Middle frontal gyrus (tissue), 1 donor: ENCODE results near the gene GAGE12J.
"Not testable (repeated sequence)": the region's sequence is repeated elsewhere in the genome, so short reads cannot be mapped to it uniquely, and the experiment has no call there.

Experiments
- DNase-seq: peaks from one replicate; pipeline ENCODE4 v3.0.0-alpha.2; 2015; ENCODE audit warnings: low spot score; ENCODE audit errors: extremely low spot score

The GAGE12J gene

GRCh38 chrX:49321737-49322136 lies at the start of gene GAGE12J:
Gene GAGE12J, plus strand, starts transcription at chrX:49322037. Its CDS starts 1,157 bp downstream, at chrX:49323194.
- not testable (repeated sequence) for DNase-seq

- DNase-seq: no peak
These were observed 49.4 kb upstream of the GAGE12J start for GRCh38 chrX:49272421-49272820.

GRCh38 chrX:49273181-49273727 lies 48.6 kb upstream of the GAGE12J start:
- no peak for DNase-seq

GRCh38 chrX:49276207-49276606 lies 45.6 kb upstream of the GAGE12J start:
- DNase-seq: no peak

GRCh38 chrX:49276671-49277534 lies 44.9 kb upstream of the GAGE12J start:
- no peak for DNase-seq

- no peak for DNase-seq
These were observed 44.4 kb upstream of the GAGE12J start for GRCh38 chrX:49277535-49277830.

- DNase-seq: no peak
These were observed 43.8 kb upstream of the GAGE12J start for GRCh38 chrX:49278081-49278480.

GRCh38 chrX:49282647-49283011 lies 39.2 kb upstream of the GAGE12J start:
- DNase-seq: no peak

GRCh38 chrX:49284212-49284611 lies 37.6 kb upstream of the GAGE12J start:
- DNase-seq: no peak

- DNase-seq: no peak
These were observed 35.7 kb upstream of the GAGE12J start for GRCh38 chrX:49286136-49286535.

- DNase-seq: no peak
These were observed 35.3 kb upstream of the GAGE12J start for GRCh38 chrX:49286581-49286980.

GRCh38 chrX:49287665-49288064 lies 34.2 kb upstream of the GAGE12J start:
- DNase-seq: no peak

- DNase-seq: no peak
These were observed 31.6 kb upstream of the GAGE12J start for GRCh38 chrX:49290215-49290614.

GRCh38 chrX:49291615-49292337 lies 30.1 kb upstream of the GAGE12J start:
- DNase-seq: no peak

GRCh38 chrX:49292400-49293362 lies 29.2 kb upstream of the GAGE12J start:
- DNase-seq: no peak

- not testable (repeated sequence) for DNase-seq
These were observed 22.5 kb upstream of the GAGE12J start for GRCh38 chrX:49299293-49299692.

- DNase-seq: no peak
These were observed 21.1 kb upstream of the GAGE12J start for GRCh38 chrX:49300703-49301102.

- no peak for DNase-seq
These were observed 18.5 kb upstream of the GAGE12J start, which contains the start of gene GAGE10 for GRCh38 chrX:49303346-49303745. Gene GAGE10, plus strand, starts transcription at chrX:49303646. Its CDS starts 1,214 bp downstream, at chrX:49304860.

GRCh38 chrX:49307775-49308174 lies 14.1 kb upstream of the GAGE12J start:
- DNase-seq: not testable (repeated sequence)

GRCh38 chrX:49308604-49309269 lies 13.1 kb upstream of the GAGE12J start:
- no peak for DNase-seq
